Caco-2 (cell line): Measurements from ENCODE around the gene BRICD5. TPM values are rescaled to one million over a fixed set of nuclear protein-coding genes. Genes with fewer than 3 reads are reported as not detected.

Experiments used
- BruUV-seq: library from RNA; stranded (reverse); fragments of 400-500 nt; replicated peaks from 2 replicates; lab custom pipeline; 2021; lab: Mats Ljungman, UMichigan
- CTCF ChIA-PET: fragments of 300-600 bp; sonication (Branson Sonifier 250); formaldehyde crosslinking; loops from one replicate; lab custom pipeline; 2022; ENCODE audit warnings: antibody characterized with exemption; lab: Charles Lee
- POLR2A ChIA-PET: fragments of 300-600 bp; sonication (Branson Sonifier 250); formaldehyde crosslinking; loops from one replicate; lab custom pipeline; 2022; ENCODE audit warnings: antibody characterized with exemption; lab: Charles Lee
- DNase-seq, 2 experiments: peaks; one replicate each; pipeline versions ENCODE4 v3.0.0 to v3.0.0-alpha.2; 2020 to 2022
- H3K27me3 ChIP-seq: replicated peaks from 2 replicates; pipeline ENCODE4 v1.6.0; 2011; ENCODE audit warnings: low read length; ENCODE audit not compliant: control insufficient read depth, insufficient read depth
- H3K36me3 ChIP-seq: 2 replicates; pipeline ENCODE4 v1.5.1; 2011; ENCODE audit warnings: low read length; ENCODE audit not compliant: control insufficient read depth, insufficient read depth
- H3K4me1 ChIP-seq: fragments of 250-450 bp; sonication (Bioruptor Pico); 2 replicates; pipeline ENCODE4 v1.5.1; 2020; ENCODE audit warnings: mild to moderate bottlenecking
- H3K4me3 ChIP-seq: 2 replicates; pipeline ENCODE4 v1.5.1; 2011; ENCODE audit warnings: low read depth, mild to moderate bottlenecking, control low read depth, low read length
- H3K9me3 ChIP-seq: fragments of 250-450 bp; sonication (Bioruptor Pico); 2 replicates; pipeline ENCODE4 v1.5.1; 2020; ENCODE audit warnings: mild to moderate bottlenecking, moderate library complexity
- H3K27ac Mint-ChIP-seq: one replicate; pipeline ENCODE4 v1.8.0; 2022; ENCODE audit warnings: mixed read lengths; ENCODE audit not compliant: unreplicated experiment
- H3K27me3 Mint-ChIP-seq: one replicate; pipeline ENCODE4 v1.8.0; 2022; ENCODE audit warnings: mixed read lengths; ENCODE audit not compliant: insufficient read depth, unreplicated experiment
- H3K36me3 Mint-ChIP-seq: one replicate; pipeline ENCODE4 v1.8.0; 2022; ENCODE audit warnings: mild to moderate bottlenecking, mixed read lengths; ENCODE audit not compliant: insufficient read depth, unreplicated experiment
- H3K4me1 Mint-ChIP-seq: one replicate; pipeline ENCODE4 v1.8.0; 2022; ENCODE audit warnings: low read depth, mixed read lengths; ENCODE audit not compliant: unreplicated experiment
- H3K4me3 Mint-ChIP-seq: one replicate; pipeline ENCODE4 v1.8.0; 2022; ENCODE audit warnings: mild to moderate bottlenecking, moderate library complexity, mixed read lengths; ENCODE audit not compliant: unreplicated experiment
- H3K9me3 Mint-ChIP-seq: one replicate; pipeline ENCODE4 v1.8.0; 2022; ENCODE audit warnings: mixed read lengths; ENCODE audit not compliant: unreplicated experiment
- CTCF ChIP-seq, 2 experiments: fragments of 200-600 bp in 1 of 2; IDR thresholded peaks; 1 replicate in 1 of 2; 2 replicates in 1 of 2; pipeline versions ENCODE4 v1.5.1 to v1.8.0; 2011 to 2022; ENCODE audit warnings: antibody characterized with exemption in 1 of 2, control low read depth in 1 of 2, inconsistent platforms in 1 of 2, low read depth in 1 of 2, low read length in 1 of 2, mild to moderate bottlenecking in 1 of 2, moderate library complexity in 1 of 2; ENCODE audit not compliant: insufficient read depth in 1 of 2, severe bottlenecking in 1 of 2, unreplicated experiment in 1 of 2
- intact Hi-C: fragments of 100-400 bp; cut with micrococcal nuclease; formaldehyde crosslinking; loops from one replicate; pipeline ENCODE4 v1.10.0; 2022; ENCODE audit not compliant: unreplicated experiment
- total RNA-seq: library from RNA; stranded (reverse); gene quantifications from 2 replicates; pipeline ENCODE4 v1.2.3, GENCODE V29; 2022

BRICD5 gene
- total RNA-seq, 1 experiment from 2014 or later, result 10.0 TPM

- peak overlapping the region; percentile 89 for H3K4me3 Mint-ChIP-seq
- intact Hi-C loops, result no loop called here
- BruUV-seq, result TSS peak; percentile 74
- peaks cover 91% of the 10 kb centered on the region for H3K36me3 Mint-ChIP-seq
- POLR2A ChIA-PET, result interaction anchor here (0.5 to 2.4 kb wide), 9 partner anchors 9 to 204 kb away, joined by 3 to 21 read pairs (median 8); partner anchors contain the start of genes PGP and TRAF7
- peaks cover 7% of the 10 kb centered on the region for H3K4me1 Mint-ChIP-seq
- peaks cover 2% of the 10 kb centered on the region; the same call in 1 of the 2 replicates for H3K36me3 ChIP-seq
- no peak for TF ChIP-seq CTCF (IDR thresholded peaks at IDR 0.05; ENCODE audit: insufficient read depth in 1 of 2, low read depth in 1 of 2, low read length in 1 of 2, severe bottlenecking in 1 of 2, unreplicated experiment in 1 of 2)
- H3K27ac Mint-ChIP-seq, result peak overlapping the region; percentile 95
- peaks cover 7% of the 10 kb centered on the region for H3K4me1 ChIP-seq
- H3K4me3 ChIP-seq, result peak overlapping the region; percentile 69
- H3K9me3 Mint-ChIP-seq, result no peaks in the 10 kb centered on the region
- H3K27me3 ChIP-seq, result no peaks in the 10 kb centered on the region
- CTCF ChIA-PET, result interaction anchor here (0.6 to 2.2 kb wide), 8 partner anchors 10 to 300 kb away, joined by 3 to 29 read pairs (median 4); partner anchors contain the start of genes CASKIN1 and PGP
- no peaks in the 10 kb centered on the region for H3K27me3 Mint-ChIP-seq
- peak in 1 of 2 experiments; percentile 55 for DNase-seq
- H3K9me3 ChIP-seq, result no peaks in the 10 kb centered on the region
Measured at GRCh38 chr16:2250652-2251295, 40.1 kb upstream of the BRICD5 start.

GRCh38 chr16:2246301-2246885, 35.7 kb upstream of the BRICD5 start:
- Histone ChIP-seq H3K4me1 (no peaks in the 10 kb centered on the region), H3K4me3 (no peak overlapping the region), H3K9me3 (no peaks in the 10 kb centered on the region), H3K36me3 (no peaks in the 10 kb centered on the region; the same call in none of the 2 replicates), H3K27me3 (no peaks in the 10 kb centered on the region)
- Mint-ChIP-seq H3K4me1 (no peaks in the 10 kb centered on the region), H3K27me3 (no peaks in the 10 kb centered on the region), H3K9me3 (no peaks in the 10 kb centered on the region), H3K4me3 (no peak overlapping the region), H3K36me3 (peaks cover 84% of the 10 kb centered on the region), H3K27ac (no peak overlapping the region)
- ChIA-PET CTCF (interaction anchor here (0.7 kb wide), 1 partner anchor 20 kb away, joined by 4 read pairs; no protein-coding TSS in a partner anchor), POLR2A (no interaction called here)
- no peak for DNase-seq
- TF ChIP-seq CTCF (IDR thresholded peaks at IDR 0.05; ENCODE audit: insufficient read depth in 1 of 2, low read depth in 1 of 2, low read length in 1 of 2, severe bottlenecking in 1 of 2, unreplicated experiment in 1 of 2), result no peak
- no TSS peak for BruUV-seq
- intact Hi-C loops, result no loop called here

GRCh38 chr16:2244926-2245795, 34.5 kb upstream of the BRICD5 start:
- H3K9me3 ChIP-seq, result no peaks in the 10 kb centered on the region
- intact Hi-C loops, result no loop called here
- Mint-ChIP-seq H3K9me3 (no peaks in the 10 kb centered on the region), H3K4me1 (no peaks in the 10 kb centered on the region), H3K27ac (no peak overlapping the region), H3K4me3 (no peak overlapping the region), H3K27me3 (no peaks in the 10 kb centered on the region), H3K36me3 (peaks cover 72% of the 10 kb centered on the region)
- CTCF ChIA-PET, result no interaction called here
- POLR2A ChIA-PET, result no interaction called here
- TF ChIP-seq CTCF (IDR thresholded peaks at IDR 0.05; ENCODE audit: insufficient read depth in 1 of 2, low read depth in 1 of 2, low read length in 1 of 2, severe bottlenecking in 1 of 2, unreplicated experiment in 1 of 2), result no peak
- BruUV-seq, result no TSS peak
- no peaks in the 10 kb centered on the region for H3K27me3 ChIP-seq
- no peaks in the 10 kb centered on the region; the same call in none of the 2 replicates for H3K36me3 ChIP-seq
- no peak overlapping the region for H3K4me3 ChIP-seq
- no peak for DNase-seq
- H3K4me1 ChIP-seq, result no peaks in the 10 kb centered on the region
